ENCODE measurements around the gene ENOX1.

Gene ENOX1

GRCh38 chr13:43653395-43653794 is 133.4 kb downstream of the ENOX1 start:
- ATAC-seq: no peak
- TF ChIP-seq ESRRG (CRISPR knock-in tag; IDR thresholded peaks at IDR 0.05) (no peak), PPARA (CRISPR knock-in tag; IDR thresholded peaks at IDR 0.05; ENCODE audit: borderline replicate concordance) (no peak), ZNF8 (CRISPR knock-in tag; IDR thresholded peaks at IDR 0.05) (no peak), BACH2 (CRISPR knock-in tag; IDR thresholded peaks at IDR 0.05; ENCODE audit: borderline replicate concordance) (no peak), ZFP30 (CRISPR knock-in tag; IDR thresholded peaks at IDR 0.05) (no peak), TCF4 (CRISPR knock-in tag; IDR thresholded peaks at IDR 0.05; ENCODE audit: borderline replicate concordance) (no peak)

GRCh38 chr13:43652760-43653159 is 134.0 kb downstream of the ENOX1 start:
- no peak for TF ChIP-seq ZNF565 (CRISPR knock-in tag; conservative IDR thresholded peaks at IDR 0.05; ENCODE audit: low read depth)
- no peak for TF ChIP-seq TCF4 (CRISPR knock-in tag; IDR thresholded peaks at IDR 0.05; ENCODE audit: borderline replicate concordance)
- TF ChIP-seq ZC3H10 (CRISPR knock-in tag; IDR thresholded peaks at IDR 0.05): no peak
- TF ChIP-seq ZFP30 (CRISPR knock-in tag; IDR thresholded peaks at IDR 0.05): no peak
- no peak for TF ChIP-seq ARNTL (CRISPR knock-in tag; IDR thresholded peaks at IDR 0.05; ENCODE audit: borderline replicate concordance, low read depth)
- ATAC-seq: no peak; the same call in 2 of the 3 replicates

GRCh38 chr13:43650882-43651281 is 135.9 kb downstream of the ENOX1 start:
- TF ChIP-seq POU6F1 (CRISPR knock-in tag; IDR thresholded peaks at IDR 0.05; ENCODE audit: borderline replicate concordance, low read depth): no peak
- TF ChIP-seq ESRRG (CRISPR knock-in tag; IDR thresholded peaks at IDR 0.05): no peak
- TF ChIP-seq CSDC2 (CRISPR knock-in tag; IDR thresholded peaks at IDR 0.05): no peak
- TF ChIP-seq GLIS3 (CRISPR knock-in tag; IDR thresholded peaks at IDR 0.05): no peak
- no peak for TF ChIP-seq ISL1 (CRISPR knock-in tag; IDR thresholded peaks at IDR 0.05)
- no peak for TF ChIP-seq ZC3H10 (CRISPR knock-in tag; IDR thresholded peaks at IDR 0.05)
- no peak for TF ChIP-seq ZNF70 (CRISPR knock-in tag; IDR thresholded peaks at IDR 0.05)
- no peak for TF ChIP-seq TSHZ2 (CRISPR knock-in tag; IDR thresholded peaks at IDR 0.05)
- no peak for TF ChIP-seq BACH2 (CRISPR knock-in tag; IDR thresholded peaks at IDR 0.05; ENCODE audit: borderline replicate concordance)
- TF ChIP-seq ARNTL (CRISPR knock-in tag; IDR thresholded peaks at IDR 0.05; ENCODE audit: borderline replicate concordance, low read depth): no peak
- TF ChIP-seq ZFP3 (CRISPR knock-in tag; IDR thresholded peaks at IDR 0.05): no peak
- TF ChIP-seq ZNF565 (CRISPR knock-in tag; conservative IDR thresholded peaks at IDR 0.05; ENCODE audit: low read depth): no peak
- TF ChIP-seq TOX (CRISPR knock-in tag; IDR thresholded peaks at IDR 0.05; ENCODE audit: borderline replicate concordance): no peak
- no peak for TF ChIP-seq ZNF8 (CRISPR knock-in tag; IDR thresholded peaks at IDR 0.05)
- no peak for TF ChIP-seq CSRNP3 (CRISPR knock-in tag; IDR thresholded peaks at IDR 0.05)
- no peak for ATAC-seq

- TF ChIP-seq TOX (CRISPR knock-in tag; IDR thresholded peaks at IDR 0.05; ENCODE audit: borderline replicate concordance) (no peak), PATZ1 (CRISPR knock-in tag; IDR thresholded peaks at IDR 0.05; ENCODE audit: borderline replicate concordance) (no peak), CSDC2 (CRISPR knock-in tag; IDR thresholded peaks at IDR 0.05) (no peak), BACH2 (CRISPR knock-in tag; IDR thresholded peaks at IDR 0.05; ENCODE audit: borderline replicate concordance) (no peak), RARB (CRISPR knock-in tag; IDR thresholded peaks at IDR 0.05) (no peak), CREB5 (CRISPR knock-in tag; IDR thresholded peaks at IDR 0.05; ENCODE audit: low read depth) (no peak), ARNTL (CRISPR knock-in tag; IDR thresholded peaks at IDR 0.05; ENCODE audit: borderline replicate concordance, low read depth) (no peak), ZC3H10 (CRISPR knock-in tag; IDR thresholded peaks at IDR 0.05) (no peak), SNAI2 (CRISPR knock-in tag; IDR thresholded peaks at IDR 0.05) (no peak), ZFP30 (CRISPR knock-in tag; IDR thresholded peaks at IDR 0.05) (no peak), ESRRG (CRISPR knock-in tag; IDR thresholded peaks at IDR 0.05) (no peak), ZFP3 (CRISPR knock-in tag; IDR thresholded peaks at IDR 0.05) (no peak)
- no peak for ATAC-seq
Observed at GRCh38 chr13:43648733-43649132, 138.0 kb downstream of the ENOX1 start.
